HG03135 (cell line): Measurements from ENCODE around the gene STARD3.

Source experiments
- ATAC-seq: cut with Tn5 transposase; IDR thresholded peaks from one replicate; pipeline ENCODE4 v1.9.1; 2021; ENCODE audit warnings: mild to moderate bottlenecking, moderate library complexity; ENCODE audit not compliant: unreplicated experiment

Gene STARD3

GRCh38 chr17:39634384-39634871, 2.5 kb upstream of the STARD3 start:
- ATAC-seq = no peak

- ATAC-seq = no peak
Measured at GRCh38 chr17:39635614-39636176, 1.2 kb upstream of the STARD3 start.

- ATAC-seq = peak; percentile 35
Measured at GRCh38 chr17:39636587-39636926, 387 bp upstream of the STARD3 start.

- no peak for ATAC-seq
Measured at GRCh38 chr17:39638317-39638716, 1.4 kb downstream of the STARD3 start.

GRCh38 chr17:39639043-39639442, 2.1 kb downstream of the STARD3 start:
- ATAC-seq = no peak

- ATAC-seq = no peak
Measured at GRCh38 chr17:39639566-39640458, 2.9 kb downstream of the STARD3 start.

GRCh38 chr17:39640591-39641031, 3.7 kb downstream of the STARD3 start:
- ATAC-seq = no peak

- no peak for ATAC-seq
Measured at GRCh38 chr17:39641097-39641496, 4.2 kb downstream of the STARD3 start.

- ATAC-seq = no peak
Measured at GRCh38 chr17:39641883-39642282, 4.9 kb downstream of the STARD3 start.

GRCh38 chr17:39642291-39643074, 5.5 kb downstream of the STARD3 start:
- ATAC-seq = no peak

GRCh38 chr17:39643271-39643670, 6.3 kb downstream of the STARD3 start:
- no peak for ATAC-seq

GRCh38 chr17:39647256-39647655, 10.3 kb downstream of the STARD3 start:
- no peak for ATAC-seq

GRCh38 chr17:39648616-39649366, 11.8 kb downstream of the STARD3 start:
- no peak for ATAC-seq

- ATAC-seq = no peak
Measured at GRCh38 chr17:39650121-39650579, 13.2 kb downstream of the STARD3 start.

GRCh38 chr17:39651923-39652586, 15.1 kb downstream of the STARD3 start:
- ATAC-seq = no peak

GRCh38 chr17:39652587-39653315, 15.8 kb downstream of the STARD3 start:
- no peak for ATAC-seq

GRCh38 chr17:39653316-39653661, 16.3 kb downstream of the STARD3 start:
- no peak for ATAC-seq

GRCh38 chr17:39653662-39654331, 16.9 kb downstream of the STARD3 start:
- ATAC-seq = no peak

GRCh38 chr17:39655105-39655504, 18.2 kb downstream of the STARD3 start:
- ATAC-seq = no peak
